GM21528 (cell line): Measurements from ENCODE around the gene KRT7.
"Not testable (repeated sequence)": the region's sequence is repeated elsewhere in the genome, so short reads cannot be mapped to it uniquely, and the experiment has no call there.

Experiments
- ATAC-seq: cut with Tn5 transposase; IDR thresholded peaks from one replicate; pipeline ENCODE4 v1.9.1; 2021; ENCODE audit warnings: mild to moderate bottlenecking, moderate library complexity; ENCODE audit not compliant: unreplicated experiment, low FRiP score

The KRT7 gene

DNA sequence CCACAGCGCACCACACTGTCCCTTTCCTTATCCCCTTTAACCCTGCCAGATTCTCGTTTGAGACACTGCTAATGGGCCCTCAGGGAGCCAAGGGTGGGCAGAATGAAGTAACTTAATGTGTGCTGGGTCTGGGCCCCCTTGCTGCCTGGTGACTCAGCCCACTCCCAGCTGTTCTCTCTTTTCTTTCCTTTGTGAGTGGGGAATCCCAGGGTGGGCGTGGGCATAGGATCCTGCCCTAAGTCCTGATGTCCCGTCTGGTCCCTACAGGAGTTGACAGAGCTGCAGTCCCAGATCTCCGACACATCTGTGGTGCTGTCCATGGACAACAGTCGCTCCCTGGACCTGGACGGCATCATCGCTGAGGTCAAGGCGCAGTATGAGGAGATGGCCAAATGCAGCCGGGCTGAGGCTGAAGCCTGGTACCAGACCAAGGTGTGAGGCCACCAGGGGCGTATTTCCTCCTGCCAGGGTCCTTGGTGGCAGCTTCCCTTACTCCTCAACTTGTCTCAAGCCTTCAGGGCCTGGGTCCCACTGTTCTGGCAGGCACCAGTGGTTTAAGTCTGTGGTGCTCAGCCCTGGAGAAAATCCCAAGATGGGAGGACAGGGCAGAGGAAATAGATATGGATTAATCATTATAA is 8.3 kb downstream of the KRT7 start:
- ATAC-seq: no peak

- no peak for ATAC-seq
Measured at GRCh38 chr12:52242442-52243258, 9.6 kb downstream of the KRT7 start.

- ATAC-seq: no peak
Measured at GRCh38 chr12:52243259-52243855, 10.3 kb downstream of the KRT7 start.

DNA sequence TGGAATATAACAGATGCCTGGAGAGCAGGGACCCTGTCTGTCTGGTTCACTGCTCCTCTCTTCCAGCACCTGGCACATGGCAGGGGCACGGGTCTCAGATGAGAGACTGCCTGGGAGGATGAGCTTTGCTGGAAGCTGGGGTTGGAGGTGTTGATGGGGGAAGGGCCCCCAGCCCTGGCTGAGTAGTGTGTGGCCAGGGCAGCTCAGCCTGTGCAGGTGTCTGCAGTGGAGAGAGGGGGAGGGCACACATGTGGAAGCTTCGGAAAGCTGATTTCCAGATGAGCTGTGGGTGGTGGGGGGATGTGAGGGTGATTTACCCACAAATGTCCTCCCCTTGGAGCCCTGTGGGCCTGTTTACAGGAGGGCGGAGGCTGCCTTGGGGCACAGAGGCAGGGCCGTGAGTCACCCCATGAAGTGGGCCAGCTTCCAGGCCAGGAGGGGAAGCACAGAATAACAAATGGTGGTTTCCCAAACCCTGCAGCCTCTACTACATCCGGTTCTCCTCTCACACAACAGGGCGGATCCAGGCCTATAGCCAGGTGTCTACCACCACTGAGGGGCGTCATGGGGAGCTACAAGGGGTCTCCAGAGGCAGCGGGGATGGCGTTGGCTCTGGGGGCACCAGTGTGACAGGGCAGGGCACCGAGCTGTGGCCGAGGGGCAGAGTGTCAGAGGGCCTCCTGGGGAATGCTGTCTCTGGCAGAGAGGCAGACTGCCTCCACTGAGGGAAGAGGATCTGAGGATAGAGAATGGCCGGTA is 11.0 kb downstream of the KRT7 start:
- ATAC-seq: peak; percentile 70

- peak; percentile 12 for ATAC-seq
Measured at GRCh38 chr12:52244615-52244994, 11.6 kb downstream of the KRT7 start.

- no peak for ATAC-seq
Measured at GRCh38 chr12:52245259-52245961, 12.4 kb downstream of the KRT7 start.

GRCh38 chr12:52245962-52246569 is 13.0 kb downstream of the KRT7 start:
- ATAC-seq: no peak

GRCh38 chr12:52246720-52247621 is 13.9 kb downstream of the KRT7 start:
- no peak for ATAC-seq

- no peak for ATAC-seq
Measured at GRCh38 chr12:52247622-52248540, 14.8 kb downstream of the KRT7 start.

DNA sequence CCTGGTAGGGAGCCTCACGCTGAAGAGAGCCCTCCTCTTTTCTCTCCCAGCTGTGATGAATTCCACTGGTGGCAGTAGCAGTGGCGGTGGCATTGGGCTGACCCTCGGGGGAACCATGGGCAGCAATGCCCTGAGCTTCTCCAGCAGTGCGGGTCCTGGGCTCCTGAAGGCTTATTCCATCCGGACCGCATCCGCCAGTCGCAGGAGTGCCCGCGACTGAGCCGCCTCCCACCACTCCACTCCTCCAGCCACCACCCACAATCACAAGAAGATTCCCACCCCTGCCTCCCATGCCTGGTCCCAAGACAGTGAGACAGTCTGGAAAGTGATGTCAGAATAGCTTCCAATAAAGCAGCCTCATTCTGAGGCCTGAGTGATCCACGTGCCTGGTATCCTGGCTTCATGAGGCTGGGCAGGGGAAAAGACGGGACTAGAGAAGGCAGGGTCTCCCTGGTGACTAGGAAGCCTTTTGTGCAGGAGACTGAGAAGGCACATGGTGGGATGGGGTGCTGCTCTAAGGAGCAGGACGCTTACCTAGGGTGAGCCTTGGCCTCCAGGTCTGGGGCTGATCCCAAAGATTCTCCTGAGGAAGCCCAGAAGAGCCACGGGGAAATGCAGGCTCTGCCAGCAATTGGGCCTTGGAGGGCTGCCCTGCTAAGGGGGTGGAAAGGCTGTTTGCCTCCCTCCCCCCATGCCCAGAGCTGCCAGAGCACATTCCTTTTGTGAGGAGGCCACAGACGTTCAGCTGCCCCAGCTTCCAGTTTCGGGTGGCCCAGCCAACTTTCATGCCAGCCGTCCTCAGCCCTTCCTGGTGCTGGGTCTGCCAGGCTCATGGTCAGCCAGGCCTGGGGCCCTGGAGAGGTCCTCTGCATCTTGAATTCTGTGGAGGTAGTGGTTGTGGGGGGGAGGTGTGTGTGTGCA is 15.8 kb downstream of the KRT7 start:
- ATAC-seq: no peak

DNA sequence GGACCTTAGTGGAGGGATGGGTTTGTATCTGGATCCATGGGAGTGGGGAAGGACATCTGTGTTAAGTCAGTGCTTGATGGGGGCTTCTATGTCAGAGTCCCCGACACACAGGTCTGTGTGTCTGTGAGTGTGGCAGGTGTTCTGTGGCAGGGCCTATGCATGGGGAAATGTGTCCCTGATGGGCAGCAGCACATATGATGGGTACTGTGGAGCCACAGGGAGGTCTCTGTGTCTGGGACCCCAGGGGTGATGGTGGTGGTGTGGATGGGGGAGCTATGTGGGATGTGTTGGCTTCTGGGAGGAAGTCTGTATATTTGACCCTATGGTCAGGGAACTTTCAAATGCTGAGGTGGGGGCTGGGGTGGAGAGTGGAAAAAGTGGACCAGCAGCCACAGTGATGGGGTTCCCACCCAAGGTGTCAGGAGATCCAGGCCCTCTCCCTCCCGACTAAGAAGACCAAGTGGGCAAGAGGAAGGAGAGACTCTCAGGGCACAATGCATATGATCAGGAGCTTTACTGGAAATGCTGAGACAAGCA is 16.5 kb downstream of the KRT7 start:
- ATAC-seq: no peak

DNA sequence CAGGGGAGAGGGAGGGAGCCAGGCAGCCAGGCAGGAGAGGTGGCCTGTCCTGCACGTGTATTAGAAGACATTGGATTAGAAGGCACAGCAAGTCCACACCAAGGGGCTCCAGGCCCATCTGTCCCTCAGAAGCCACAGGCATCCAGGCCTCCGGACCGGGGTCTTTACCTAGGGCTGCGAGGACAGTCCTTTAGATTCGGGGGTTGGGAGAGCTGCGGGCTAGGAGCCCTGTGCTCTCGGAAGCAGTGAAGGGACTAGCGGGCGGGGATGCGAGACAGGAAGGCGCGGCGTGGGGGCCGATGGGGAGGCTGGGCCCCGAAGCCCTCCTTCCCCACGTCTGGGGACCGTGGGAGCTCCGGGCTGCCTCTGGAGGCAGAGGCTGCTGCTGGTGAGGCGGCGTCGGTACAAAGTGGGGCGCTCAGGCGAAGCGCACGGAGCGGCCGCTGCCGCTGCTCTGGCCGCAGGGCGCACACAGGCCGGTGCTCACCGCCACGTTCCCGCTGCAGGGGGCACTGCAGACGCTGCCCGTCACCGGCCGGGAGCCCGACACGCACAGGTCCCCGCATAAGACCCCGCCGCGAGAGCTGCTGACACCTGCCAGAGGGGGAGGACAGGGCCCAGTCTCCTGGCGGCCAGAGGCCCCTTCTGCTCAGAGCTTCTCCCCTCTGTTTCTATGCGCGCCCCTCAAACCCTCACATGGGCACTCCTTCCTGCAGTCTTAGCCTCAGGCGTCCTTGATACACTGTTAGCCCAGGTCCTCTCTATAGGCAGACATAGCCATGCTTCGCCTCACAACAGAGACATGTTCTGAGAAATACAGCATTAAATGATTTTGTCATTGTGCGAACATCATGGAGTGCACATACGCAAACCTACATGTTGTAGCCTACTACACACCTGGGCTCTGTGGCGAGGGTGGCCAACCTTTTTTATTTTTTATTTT is 17.3 kb downstream of the KRT7 start:
- no peak for ATAC-seq

DNA sequence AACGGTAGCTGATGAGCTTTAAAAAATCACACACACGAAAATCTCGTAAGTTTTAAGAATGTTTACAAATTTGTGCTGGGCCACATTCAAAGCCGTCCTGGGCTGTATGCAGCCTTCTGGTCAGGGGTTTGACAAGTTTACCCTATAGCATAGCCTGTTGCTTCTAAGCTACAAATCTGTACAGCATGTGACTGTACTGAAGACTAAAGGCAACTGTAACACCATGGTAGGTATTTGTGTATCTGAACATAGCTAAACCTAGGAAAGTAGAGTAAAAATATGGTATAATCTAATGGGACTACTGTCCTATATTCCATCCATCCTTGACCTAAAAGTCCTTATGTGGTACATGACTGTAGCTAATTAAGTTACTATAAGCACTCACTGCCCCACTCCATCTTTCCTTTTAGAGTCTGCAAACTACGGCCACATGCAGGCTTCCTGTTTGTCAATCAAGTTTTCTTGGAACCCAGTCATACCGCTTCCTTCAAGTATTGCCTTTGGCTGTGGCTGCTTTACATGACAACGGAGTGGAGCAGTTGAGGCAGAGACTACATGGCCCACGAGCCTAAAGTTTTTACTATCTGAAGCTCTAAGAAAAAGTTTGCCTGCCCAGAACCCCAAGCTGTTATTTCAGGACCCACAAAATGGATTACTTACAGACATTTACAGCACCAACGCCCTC is 18.5 kb downstream of the KRT7 start:
- ATAC-seq: no peak

- ATAC-seq: not testable (repeated sequence)
Measured at GRCh38 chr12:52252175-52252615, 19.2 kb downstream of the KRT7 start.
